ENCODE measurements around the gene PLEKHB2.
"Not testable (repeated sequence)": the region's sequence is repeated elsewhere in the genome, so short reads cannot be mapped to it uniquely, and the experiment has no call there.

PLEKHB2 gene

DNA sequence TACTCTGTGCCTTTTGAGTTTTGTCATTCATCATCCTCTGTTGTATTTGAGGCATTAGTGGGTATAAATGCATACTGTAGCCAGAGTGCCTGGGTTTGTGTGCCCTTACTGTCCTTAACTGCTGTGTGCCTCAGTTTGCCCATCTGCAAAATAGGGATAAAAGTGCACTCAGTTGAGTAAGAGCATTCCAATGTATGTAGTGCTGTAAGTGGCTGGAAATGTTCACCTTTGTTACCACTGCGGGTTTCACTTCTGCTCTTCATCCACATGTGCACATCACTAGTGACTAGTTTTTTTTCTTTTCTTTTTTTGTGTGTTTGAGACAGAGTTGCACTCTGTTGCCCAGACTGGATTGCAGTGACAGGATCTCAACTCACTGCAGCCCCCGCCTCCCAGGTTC is 39.9 kb downstream of the PLEKHB2 start:
- DNase-seq, result no peak

DNA sequence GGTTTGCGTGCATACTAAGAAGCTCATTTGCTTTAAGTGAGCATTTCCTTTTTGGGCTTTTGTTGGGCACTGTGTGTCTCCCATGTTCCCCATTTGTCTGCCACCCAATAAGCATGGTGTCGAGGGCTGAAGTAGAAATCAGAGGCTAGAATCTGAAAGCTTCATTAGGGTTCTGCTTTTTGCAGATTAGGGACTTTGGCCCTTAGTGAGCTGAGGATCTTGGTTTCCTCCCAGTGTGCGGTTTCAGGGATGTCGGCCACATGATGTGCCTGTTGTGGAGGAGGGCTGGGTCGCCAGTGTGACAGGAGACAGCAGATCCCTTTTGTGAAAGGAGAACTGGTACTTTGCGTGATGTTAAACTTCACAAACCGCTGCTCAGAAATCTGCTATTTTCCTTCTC is 41.1 kb downstream of the PLEKHB2 start:
- DNase-seq, result no peak

DNA sequence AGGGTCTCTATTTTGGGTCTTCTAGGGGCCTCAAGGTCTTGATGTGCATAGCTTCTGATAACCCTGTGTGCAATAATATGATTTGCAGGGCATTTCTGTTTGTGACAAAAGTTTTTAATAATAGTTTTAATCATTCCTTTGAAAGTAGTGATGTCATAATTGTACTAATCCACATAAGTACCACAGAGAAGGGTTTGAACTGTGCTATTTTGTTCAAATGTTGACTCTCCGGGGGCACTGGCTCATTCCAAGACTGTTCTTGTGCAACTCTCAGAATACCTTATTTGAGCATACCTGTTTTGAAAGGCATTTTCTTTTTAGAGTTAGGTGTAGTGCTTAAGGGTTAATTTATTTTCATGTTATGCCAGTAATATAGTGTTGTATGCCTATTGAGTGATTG is 41.6 kb downstream of the PLEKHB2 start:
- no peak for DNase-seq

DNA sequence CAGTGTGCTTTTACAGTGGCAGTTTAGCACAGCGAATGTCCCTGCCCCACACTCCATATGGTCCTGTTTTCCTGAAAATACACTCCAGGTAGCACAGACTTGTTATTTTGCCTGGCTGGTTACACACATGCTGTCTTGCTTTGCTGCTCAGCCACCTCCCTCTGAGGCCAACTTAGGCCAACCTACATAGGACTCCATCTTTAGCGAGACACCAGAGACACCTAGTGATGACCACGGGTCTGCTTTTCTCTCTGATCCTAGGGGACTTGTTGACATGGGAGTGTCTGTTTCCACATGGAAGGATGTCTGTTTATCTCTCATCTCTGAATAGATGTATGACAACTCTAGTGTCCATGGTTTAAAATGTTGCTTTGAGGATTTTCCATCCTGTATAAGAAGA is 43.3 kb downstream of the PLEKHB2 start:
- DNase-seq, result no peak

DNA sequence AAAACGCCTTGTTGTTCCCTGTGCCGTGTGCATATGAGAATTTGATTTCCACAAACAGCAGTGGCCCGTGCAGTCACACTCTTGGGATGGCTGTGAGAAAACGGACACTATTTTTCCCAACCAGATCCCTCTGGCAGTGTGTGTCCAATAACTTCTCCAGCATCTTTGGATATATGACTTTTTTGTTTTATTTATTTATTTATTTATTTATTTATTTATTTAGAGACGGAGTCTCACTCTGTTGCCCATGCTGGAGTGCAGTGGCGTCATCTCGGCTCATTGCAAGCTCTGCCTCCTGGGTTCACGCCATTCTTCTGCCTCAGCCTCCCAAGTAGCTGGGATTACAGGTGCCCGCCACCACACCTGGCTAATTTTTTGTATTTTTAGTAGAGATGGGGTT is 45.0 kb downstream of the PLEKHB2 start:
- not testable (repeated sequence) for DNase-seq

DNA sequence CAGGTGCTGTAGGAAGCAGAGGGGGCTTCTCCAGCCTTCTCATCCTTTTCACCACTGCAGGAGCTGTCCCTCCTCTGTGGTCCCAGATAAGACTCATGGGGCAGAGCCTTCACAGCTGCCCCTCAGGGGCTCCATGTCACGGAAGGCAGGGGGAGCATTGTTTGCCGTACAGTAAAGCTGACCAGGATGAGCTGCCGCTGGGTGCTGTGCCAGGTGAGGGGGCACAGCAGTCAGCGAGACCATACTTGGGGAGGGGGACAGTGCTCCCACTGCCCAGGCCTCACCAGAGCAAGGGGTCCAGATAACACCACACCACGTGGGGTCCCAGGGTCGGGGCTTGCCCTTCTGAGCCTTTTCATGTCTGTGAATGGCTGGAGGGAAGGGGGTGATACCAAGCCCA is 46.3 kb downstream of the PLEKHB2 start:
- DNase-seq, result no peak

DNA sequence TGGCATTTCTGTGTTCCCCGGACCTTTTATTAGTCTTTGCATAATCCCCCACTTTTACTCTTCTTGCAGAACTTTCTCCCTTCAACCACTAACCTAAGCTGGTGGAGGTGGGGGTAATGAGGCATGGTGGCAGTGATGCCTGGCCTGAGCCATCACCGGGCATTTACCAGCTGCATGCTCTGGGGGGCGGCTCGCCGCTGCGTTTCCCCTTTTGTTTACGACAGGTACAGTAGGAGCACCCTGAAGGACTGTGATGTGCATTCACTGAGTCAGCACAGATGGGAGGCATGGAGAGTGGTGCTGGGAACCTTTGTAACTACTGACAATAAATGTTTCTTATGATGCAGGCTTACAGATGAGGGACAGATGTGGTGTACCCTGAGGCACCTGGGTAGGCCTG is 46.9 kb downstream of the PLEKHB2 start:
- no peak for DNase-seq

DNA sequence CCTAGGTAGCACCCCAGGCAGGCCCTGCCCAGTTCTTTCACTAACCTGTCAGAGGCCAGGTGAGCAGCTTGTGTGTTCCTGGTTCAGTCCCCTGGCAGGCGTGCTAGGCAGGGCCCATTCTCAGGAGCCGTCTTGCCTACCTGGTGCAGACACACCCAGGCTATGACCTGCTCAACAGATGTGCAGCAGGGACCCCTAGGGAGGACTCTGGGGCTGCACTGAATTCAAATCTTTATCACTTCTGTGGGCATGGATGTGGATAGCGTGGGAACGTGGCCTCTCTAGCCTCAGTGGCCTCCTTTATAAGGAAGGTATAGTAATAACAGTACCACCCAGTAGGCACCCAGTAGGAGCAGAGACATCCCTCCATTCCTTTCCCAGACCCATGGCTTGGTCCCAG is 48.4 kb downstream of the PLEKHB2 start:
- DNase-seq, result no peak

DNA sequence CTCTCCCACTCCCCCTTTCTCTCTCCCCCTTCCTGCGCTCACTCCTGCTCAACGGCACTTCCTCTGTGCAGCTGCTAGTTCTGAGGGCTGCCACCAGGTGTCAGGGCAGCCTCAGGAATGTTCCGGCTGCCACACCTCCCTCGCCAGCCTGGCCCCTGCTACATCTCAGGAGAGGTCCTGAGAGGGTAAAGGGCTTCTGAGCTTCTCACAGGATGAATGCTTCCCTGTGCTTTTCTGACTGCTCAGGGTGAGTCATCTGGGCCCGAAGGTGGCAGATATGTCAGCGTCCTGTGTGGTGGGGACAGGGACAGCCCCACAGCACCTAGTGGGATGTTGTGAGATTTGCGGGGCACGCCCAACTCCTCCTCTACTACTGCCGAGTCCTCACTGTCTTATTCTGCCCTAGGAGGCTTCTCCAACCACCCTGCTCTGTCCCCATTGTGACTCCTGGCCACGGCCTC is 49.0 kb downstream of the PLEKHB2 start:
- DNase-seq, result peak; percentile 20

DNA sequence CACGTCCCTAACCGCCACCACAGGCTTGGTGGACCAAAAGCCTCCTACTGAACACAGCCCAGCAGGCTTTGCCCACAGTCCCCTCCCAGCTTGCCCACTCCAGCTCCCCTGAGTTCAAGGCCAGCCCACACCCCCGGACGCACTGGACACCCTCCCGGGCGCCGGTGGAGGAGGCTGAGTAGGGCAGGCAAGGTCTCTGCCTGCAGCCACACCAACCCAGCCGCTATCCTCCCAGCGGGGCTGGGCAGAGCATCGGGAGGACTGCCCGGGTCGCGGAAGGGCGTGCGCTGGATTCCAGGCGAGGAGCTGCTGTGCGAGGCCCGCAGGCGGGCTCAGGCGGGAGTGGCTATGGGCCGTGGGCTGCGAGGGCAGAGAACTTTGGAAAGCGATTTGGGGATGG is 49.5 kb downstream of the PLEKHB2 start:
- DNase-seq, result no peak

DNA sequence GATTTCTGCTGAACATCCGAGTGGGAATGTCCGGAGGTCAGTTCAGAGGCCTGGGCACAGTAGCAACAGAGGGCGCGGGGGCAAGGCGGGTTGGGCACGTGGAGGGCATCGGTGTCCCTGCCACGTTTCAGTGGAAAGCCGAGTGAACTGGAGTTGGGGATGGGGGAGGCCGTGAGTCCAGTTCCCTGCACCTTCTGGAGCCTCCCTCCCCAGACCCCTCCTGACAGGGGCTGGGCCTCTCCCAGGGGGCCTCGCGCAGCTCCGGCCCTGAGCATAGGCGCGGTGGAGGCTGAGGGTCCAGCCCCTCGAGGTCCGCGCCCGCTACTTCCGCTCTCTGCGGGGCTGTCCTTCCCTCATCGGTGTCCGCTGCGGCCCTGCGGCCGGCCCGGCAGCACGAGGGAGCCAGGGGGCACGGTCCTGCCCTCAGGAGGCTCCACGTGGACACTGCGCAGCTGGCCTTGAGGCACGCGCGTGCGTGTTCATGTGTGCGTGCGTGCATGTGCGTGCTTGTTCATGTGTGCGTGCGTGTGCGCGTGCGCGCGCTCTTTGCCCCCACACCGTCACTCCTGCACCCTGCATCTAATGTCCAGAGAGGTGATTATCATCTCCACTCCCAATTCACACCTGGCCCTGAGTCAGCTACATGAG is 50.2 kb downstream of the PLEKHB2 start:
- no peak for DNase-seq

DNA sequence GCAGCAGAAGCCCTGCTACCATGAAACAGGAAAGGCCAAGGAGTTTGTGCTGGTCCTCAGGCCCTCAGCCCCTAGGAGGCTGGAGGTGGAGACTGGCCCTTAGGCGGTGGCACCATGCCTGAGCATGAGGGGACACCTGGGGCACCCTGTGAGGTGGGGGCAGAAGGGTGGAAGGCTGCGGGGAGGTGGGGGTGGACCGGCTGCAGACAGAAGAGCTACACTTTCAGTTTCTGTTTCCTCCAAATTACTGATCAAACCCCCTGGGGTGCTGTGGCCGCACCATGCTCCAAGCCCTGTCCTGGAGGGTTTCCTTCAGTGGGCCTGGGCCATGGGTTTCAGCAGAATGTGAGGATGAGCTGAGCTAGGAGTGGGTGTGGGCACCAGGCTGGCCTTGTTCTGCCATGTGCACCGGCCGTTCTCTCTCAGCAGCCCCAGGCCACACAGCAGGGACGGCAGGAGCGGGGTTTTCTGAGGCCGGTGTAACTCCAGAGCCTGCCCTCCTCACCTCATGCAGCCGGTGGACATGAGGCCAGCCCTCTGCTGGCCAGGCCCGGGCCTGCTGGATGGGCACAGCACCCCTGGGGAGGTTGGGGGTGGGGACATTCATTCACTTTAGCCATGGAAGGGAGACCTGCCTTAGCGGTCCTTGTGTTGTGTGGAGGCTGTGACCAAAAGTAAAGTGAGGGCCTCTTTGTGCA is 51.5 kb downstream of the PLEKHB2 start:
- no peak for DNase-seq

DNA sequence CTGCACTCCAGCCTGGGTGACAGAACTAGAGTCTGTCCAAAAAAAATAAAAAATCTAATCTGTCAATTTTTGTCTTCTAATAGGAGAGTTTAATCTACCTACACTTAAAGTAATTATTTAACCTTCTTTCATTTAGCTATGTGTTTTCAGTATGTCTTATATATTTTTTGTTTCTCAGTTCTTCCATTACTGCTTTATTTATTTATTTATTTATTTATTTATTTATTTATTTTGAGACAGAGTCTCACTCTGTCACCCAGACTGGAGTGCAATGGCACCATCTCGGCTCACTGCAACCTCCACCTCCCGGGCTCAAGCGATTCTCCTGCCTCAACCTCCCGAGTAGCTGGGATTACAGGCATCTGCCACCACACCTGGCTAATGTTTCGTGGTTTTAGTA is 60.4 kb downstream of the PLEKHB2 start:
- not testable (repeated sequence) for DNase-seq

DNA sequence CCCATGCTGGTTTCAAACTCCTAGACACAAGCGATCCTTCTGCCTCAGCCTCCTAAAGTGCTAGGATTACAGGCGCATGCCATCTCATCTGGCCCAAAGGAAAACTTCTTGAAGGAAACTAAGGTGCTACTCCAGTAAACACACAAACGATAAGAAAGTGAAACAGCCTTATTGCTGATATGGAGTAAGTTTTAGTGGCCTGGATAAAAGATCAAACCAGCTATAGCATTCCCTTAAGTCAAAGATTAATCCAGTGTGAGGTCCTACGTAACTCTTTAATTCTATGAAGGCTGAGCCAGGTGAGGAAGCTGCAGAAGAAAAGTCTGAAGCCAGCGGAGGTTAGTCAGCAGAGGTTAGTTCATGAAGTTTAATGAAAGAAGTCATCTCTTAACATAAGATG is 63.4 kb downstream of the PLEKHB2 start:
- DNase-seq, result no peak

DNA sequence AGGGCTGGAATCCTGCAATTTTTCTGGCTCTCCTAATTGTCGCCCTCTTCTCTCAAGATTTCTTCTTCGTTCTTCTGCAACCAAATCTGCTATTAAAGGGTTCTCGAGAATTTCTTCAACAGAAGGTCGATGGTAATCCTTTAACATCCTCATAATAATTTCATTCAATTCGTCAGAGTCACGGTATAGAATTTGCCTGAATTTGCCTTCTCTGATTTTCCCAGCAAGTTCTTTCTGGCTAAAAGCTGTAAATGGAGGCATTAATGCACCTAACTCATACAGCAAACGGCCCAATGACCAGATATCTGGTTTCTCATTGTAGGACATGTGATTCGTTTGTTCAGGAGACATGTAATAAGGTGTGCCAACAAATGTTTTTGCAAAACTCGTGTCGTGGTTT is 72.9 kb downstream of the PLEKHB2 start:
- not testable (repeated sequence) for DNase-seq

DNA sequence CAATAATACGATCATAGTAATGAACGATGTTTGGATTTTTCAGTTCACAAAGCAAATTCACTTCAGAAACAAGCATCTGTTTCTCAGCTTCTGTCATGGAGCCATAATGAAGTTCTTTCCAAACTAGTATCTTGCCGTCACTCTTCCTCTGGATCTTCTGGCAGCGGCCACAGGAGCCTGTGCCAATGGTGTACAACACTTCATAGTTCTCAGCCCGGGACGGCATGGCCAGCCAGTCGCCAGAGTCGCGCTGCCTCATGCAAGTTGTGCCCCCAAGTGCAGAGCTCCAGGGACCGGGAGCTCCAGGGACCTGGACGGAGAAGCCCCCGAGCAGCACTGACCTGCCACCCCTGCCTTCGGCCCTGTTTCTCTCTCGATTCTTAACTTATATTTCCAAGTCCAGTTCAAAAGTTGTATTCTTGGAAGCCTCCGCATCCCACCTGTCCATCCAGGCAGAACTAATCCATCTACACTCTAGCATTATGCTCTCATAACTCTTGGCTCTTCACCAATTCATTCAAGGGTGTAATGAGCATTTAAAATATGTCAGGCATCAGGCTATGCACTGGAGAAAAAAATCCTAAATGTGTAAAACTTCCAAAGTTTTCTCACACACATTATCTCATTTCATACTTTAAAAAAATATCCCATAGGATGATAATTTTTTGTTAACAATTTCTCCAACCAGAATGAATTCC is 73.7 kb downstream of the PLEKHB2 start:
- DNase-seq, result not testable (repeated sequence)

DNA sequence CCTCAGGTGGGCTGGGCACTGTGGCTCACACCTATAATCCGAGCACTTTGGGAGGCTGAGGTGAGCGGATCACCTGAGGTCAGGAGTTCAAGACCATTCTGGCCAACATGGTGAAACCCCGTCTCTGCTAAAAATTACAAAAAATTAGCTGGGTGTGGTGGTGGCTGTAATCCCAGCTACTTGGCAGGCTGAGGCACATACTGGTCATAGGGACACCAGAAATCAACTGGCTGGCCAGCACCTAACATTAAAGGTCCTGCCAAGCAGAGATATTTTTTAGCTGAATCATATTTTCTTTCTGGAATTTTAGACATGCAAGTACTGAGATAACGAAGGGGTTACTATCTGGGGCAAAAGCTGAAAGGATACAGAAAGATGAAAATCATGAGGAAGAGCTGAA is 76.3 kb downstream of the PLEKHB2 start:
- not testable (repeated sequence) for DNase-seq

DNA sequence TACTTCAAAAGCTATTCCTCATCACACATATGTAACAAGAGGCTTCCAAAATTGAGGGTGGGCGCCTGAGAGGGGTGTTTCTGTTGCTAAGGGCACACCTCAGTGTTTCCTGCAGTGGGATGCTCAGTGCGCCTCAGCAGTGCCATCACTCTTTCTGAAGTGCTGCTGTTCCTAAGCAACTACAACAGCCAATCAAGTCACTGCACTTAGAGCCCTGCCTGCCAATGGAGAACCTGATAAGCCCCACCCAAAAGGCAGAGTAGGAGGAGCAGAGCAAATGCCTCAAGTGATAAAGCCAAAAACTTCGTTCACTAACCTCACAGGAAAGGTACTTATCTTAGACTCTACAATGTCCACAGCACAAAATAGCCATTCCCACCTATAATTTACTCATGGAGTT is 88.3 kb downstream of the PLEKHB2 start:
- not testable (repeated sequence) for DNase-seq

DNA sequence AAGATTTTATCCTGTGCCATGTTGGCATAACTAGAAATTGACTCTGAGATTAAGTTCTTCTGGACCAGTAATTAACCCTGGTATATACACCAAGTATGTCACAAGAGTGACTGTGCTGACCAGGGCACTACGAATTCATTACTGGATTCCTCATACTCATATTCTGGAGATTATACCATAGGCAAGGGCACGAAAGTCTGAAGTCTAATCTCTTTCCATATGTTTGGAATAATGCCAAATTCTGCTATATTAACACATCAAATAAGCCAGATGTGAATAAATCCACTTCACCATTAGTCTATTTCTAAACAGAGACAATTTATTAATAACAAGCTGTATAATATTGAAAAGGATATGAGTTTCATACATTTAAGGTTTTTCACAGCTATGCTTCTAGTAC is 91.0 kb downstream of the PLEKHB2 start:
- DNase-seq, result not testable (repeated sequence)
